NCI-H1436 treated with DMSO at 0.1 percent for 48 hours (cell line): ENCODE results near the gene FBXO34.

Experiments
- DNase-seq: peaks from one replicate; lab custom pipeline; 2025; lab: John Stamatoyannopoulos, UW

Gene FBXO34

GRCh38 chr14:55270832-55271571 lies at the start of gene FBXO34:
FBXO34 (plus strand) TSS chr14:55271421; CDS start chr14:55350391, 78,970 bp downstream.
- peak; percentile 80 for DNase-seq

GRCh38 chr14:55221968-55222367 lies 49.3 kb upstream of the FBXO34 start:
- no peak for DNase-seq

GRCh38 chr14:55223364-55223763 lies 47.9 kb upstream of the FBXO34 start:
- no peak for DNase-seq

- no peak for DNase-seq
Observed at GRCh38 chr14:55228261-55228660, 43.0 kb upstream of the FBXO34 start.

- DNase-seq, result no peak
Observed at GRCh38 chr14:55233591-55233990, 37.6 kb upstream of the FBXO34 start.

- DNase-seq, result no peak
Observed at GRCh38 chr14:55238019-55238680, 33.1 kb upstream of the FBXO34 start.

GRCh38 chr14:55239320-55239719 lies 31.9 kb upstream of the FBXO34 start:
- no peak for DNase-seq

- no peak for DNase-seq
Observed at GRCh38 chr14:55240526-55241178, 30.6 kb upstream of the FBXO34 start.

GRCh38 chr14:55241673-55242072 lies 29.5 kb upstream of the FBXO34 start:
- no peak for DNase-seq

- no peak for DNase-seq
Observed at GRCh38 chr14:55243386-55243785, 27.8 kb upstream of the FBXO34 start.

- DNase-seq, result no peak
Observed at GRCh38 chr14:55243813-55244212, 27.4 kb upstream of the FBXO34 start.

GRCh38 chr14:55245657-55246268 lies 25.5 kb upstream of the FBXO34 start:
- DNase-seq, result no peak

GRCh38 chr14:55248411-55248810 lies 22.8 kb upstream of the FBXO34 start:
- no peak for DNase-seq

GRCh38 chr14:55249423-55249822 lies 21.8 kb upstream of the FBXO34 start:
- DNase-seq, result no peak

- no peak for DNase-seq
Observed at GRCh38 chr14:55253276-55253675, 17.9 kb upstream of the FBXO34 start.

GRCh38 chr14:55254581-55254980 lies 16.6 kb upstream of the FBXO34 start:
- no peak for DNase-seq

GRCh38 chr14:55255979-55256378 lies 15.2 kb upstream of the FBXO34 start:
- no peak for DNase-seq

- no peak for DNase-seq
Observed at GRCh38 chr14:55256586-55256985, 14.6 kb upstream of the FBXO34 start.

GRCh38 chr14:55265197-55265596 lies 6.0 kb upstream of the FBXO34 start:
- DNase-seq, result no peak

GRCh38 chr14:55267820-55268219 lies 3.4 kb upstream of the FBXO34 start:
- DNase-seq, result no peak

- no peak for DNase-seq
Observed at GRCh38 chr14:55271572-55272298, 514 bp downstream of the FBXO34 start.

- DNase-seq, result no peak
Observed at GRCh38 chr14:55272387-55272786, 1.2 kb downstream of the FBXO34 start.
